ENCODE results near the gene FRMPD1.

FRMPD1 gene

DNA sequence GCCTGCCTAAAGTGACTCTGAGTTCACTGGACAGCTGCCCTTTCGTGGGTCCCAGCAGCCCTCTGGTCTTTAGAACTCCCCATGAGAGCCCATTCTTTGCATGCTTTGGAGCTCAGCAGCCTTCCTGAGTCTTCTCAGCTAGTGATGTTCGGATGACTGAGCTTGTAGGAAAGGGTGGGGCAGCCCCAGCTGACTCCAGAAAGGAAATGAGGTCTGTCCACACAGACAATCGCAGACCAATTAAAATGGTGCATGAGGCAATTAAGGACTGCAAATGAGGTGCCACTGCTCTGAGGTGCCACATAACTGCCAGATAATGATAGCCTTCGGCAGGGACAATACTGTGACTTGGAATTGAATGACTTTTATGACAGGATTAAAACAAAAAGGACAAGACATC is 32.9 kb upstream of the FRMPD1 start:
- no peak overlapping the region for H3K4me3 ChIP-seq (ENCODE audit: low read depth, low read length)
- H3K4me1 ChIP-seq (ENCODE audit: control insufficient read depth, insufficient read depth, low read length), result no peaks in the 10 kb centered on the region; the same call in 1 of the 2 replicates
- no peak overlapping the region for H3K27ac ChIP-seq (ENCODE audit: low read depth, low read length)
- H3K9ac ChIP-seq (ENCODE audit: low read length), result no peak overlapping the region
- no peaks in the 10 kb centered on the region for H3K9me3 ChIP-seq (ENCODE audit: control insufficient read depth, insufficient read depth, low read depth, low read length)
- H3K27me3 ChIP-seq (ENCODE audit: control insufficient read depth, insufficient read depth, low read length), result no peaks in the 10 kb centered on the region
- no peaks in the 10 kb centered on the region for H3K36me3 ChIP-seq (ENCODE audit: control insufficient read depth, insufficient read depth, low read length)

- H3K27ac ChIP-seq (ENCODE audit: low read depth, low read length), result no peak overlapping the region
- H3K27me3 ChIP-seq (ENCODE audit: control insufficient read depth, insufficient read depth, low read length), result no peaks in the 10 kb centered on the region
- H3K36me3 ChIP-seq (ENCODE audit: control insufficient read depth, insufficient read depth, low read length), result no peaks in the 10 kb centered on the region
- peaks cover 5% of the 10 kb centered on the region for H3K4me1 ChIP-seq (ENCODE audit: control insufficient read depth, insufficient read depth, low read length)
- no peak overlapping the region for H3K4me3 ChIP-seq (ENCODE audit: low read depth, low read length)
- no peaks in the 10 kb centered on the region for H3K9me3 ChIP-seq (ENCODE audit: control insufficient read depth, insufficient read depth, low read depth, low read length)
- no peak overlapping the region for H3K9ac ChIP-seq (ENCODE audit: low read length)
Measured at GRCh38 chr9:37618817-37619216, 31.9 kb upstream of the FRMPD1 start.

- no peak overlapping the region for H3K4me3 ChIP-seq (ENCODE audit: low read depth, low read length)
- H3K36me3 ChIP-seq (ENCODE audit: control insufficient read depth, insufficient read depth, low read length), result no peaks in the 10 kb centered on the region
- no peak overlapping the region for H3K9ac ChIP-seq (ENCODE audit: low read length)
- peaks cover 9% of the 10 kb centered on the region for H3K4me1 ChIP-seq (ENCODE audit: control insufficient read depth, insufficient read depth, low read length)
- no peaks in the 10 kb centered on the region for H3K27me3 ChIP-seq (ENCODE audit: control insufficient read depth, insufficient read depth, low read length)
- H3K9me3 ChIP-seq (ENCODE audit: control insufficient read depth, insufficient read depth, low read depth, low read length), result no peaks in the 10 kb centered on the region
- H3K27ac ChIP-seq (ENCODE audit: low read depth, low read length), result no peak overlapping the region
Measured at GRCh38 chr9:37619806-37620205, 30.9 kb upstream of the FRMPD1 start.

GRCh38 chr9:37620396-37620795 is 30.4 kb upstream of the FRMPD1 start:
- no peak overlapping the region for H3K27ac ChIP-seq (ENCODE audit: low read depth, low read length)
- H3K27me3 ChIP-seq (ENCODE audit: control insufficient read depth, insufficient read depth, low read length), result no peaks in the 10 kb centered on the region
- H3K9ac ChIP-seq (ENCODE audit: low read length), result no peak overlapping the region
- H3K4me1 ChIP-seq (ENCODE audit: control insufficient read depth, insufficient read depth, low read length), result peaks cover 9% of the 10 kb centered on the region
- no peak overlapping the region for H3K4me3 ChIP-seq (ENCODE audit: low read depth, low read length)
- H3K9me3 ChIP-seq (ENCODE audit: control insufficient read depth, insufficient read depth, low read depth, low read length), result no peaks in the 10 kb centered on the region
- H3K36me3 ChIP-seq (ENCODE audit: control insufficient read depth, insufficient read depth, low read length), result no peaks in the 10 kb centered on the region

- H3K4me3 ChIP-seq (ENCODE audit: low read depth, low read length), result no peak overlapping the region
- no peak overlapping the region for H3K27ac ChIP-seq (ENCODE audit: low read depth, low read length)
- no peak overlapping the region for H3K9ac ChIP-seq (ENCODE audit: low read length)
- no peaks in the 10 kb centered on the region for H3K9me3 ChIP-seq (ENCODE audit: control insufficient read depth, insufficient read depth, low read depth, low read length)
- H3K36me3 ChIP-seq (ENCODE audit: control insufficient read depth, insufficient read depth, low read length), result no peaks in the 10 kb centered on the region
- no peaks in the 10 kb centered on the region for H3K27me3 ChIP-seq (ENCODE audit: control insufficient read depth, insufficient read depth, low read length)
- peaks cover 9% of the 10 kb centered on the region for H3K4me1 ChIP-seq (ENCODE audit: control insufficient read depth, insufficient read depth, low read length)
Measured at GRCh38 chr9:37621273-37622121, 29.3 kb upstream of the FRMPD1 start.

DNA sequence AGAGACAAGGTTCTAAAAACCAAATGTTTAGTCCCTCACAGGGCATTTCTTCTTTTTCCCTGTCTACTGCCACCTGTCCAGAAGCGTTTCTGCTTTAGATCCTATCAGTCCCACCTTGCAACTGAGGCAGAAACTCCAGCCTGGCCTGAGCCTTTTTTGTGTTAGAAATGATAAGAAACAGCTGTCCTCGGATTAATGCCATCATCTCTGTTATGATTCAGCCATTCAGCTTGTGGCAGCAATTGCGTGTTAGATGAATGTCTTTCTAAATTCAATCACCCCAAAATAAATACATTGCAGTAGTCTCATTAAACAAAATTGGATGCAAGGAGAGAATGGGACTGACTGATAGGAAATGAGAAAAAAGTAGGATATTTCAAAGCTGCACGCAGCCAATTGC is 28.3 kb upstream of the FRMPD1 start:
- H3K27me3 ChIP-seq (ENCODE audit: control insufficient read depth, insufficient read depth, low read length), result no peaks in the 10 kb centered on the region
- H3K9me3 ChIP-seq (ENCODE audit: control insufficient read depth, insufficient read depth, low read depth, low read length), result no peaks in the 10 kb centered on the region
- no peak overlapping the region for H3K4me3 ChIP-seq (ENCODE audit: low read depth, low read length)
- H3K27ac ChIP-seq (ENCODE audit: low read depth, low read length), result no peak overlapping the region
- peaks cover 9% of the 10 kb centered on the region for H3K4me1 ChIP-seq (ENCODE audit: control insufficient read depth, insufficient read depth, low read length)
- no peaks in the 10 kb centered on the region for H3K36me3 ChIP-seq (ENCODE audit: control insufficient read depth, insufficient read depth, low read length)
- H3K9ac ChIP-seq (ENCODE audit: low read length), result no peak overlapping the region

DNA sequence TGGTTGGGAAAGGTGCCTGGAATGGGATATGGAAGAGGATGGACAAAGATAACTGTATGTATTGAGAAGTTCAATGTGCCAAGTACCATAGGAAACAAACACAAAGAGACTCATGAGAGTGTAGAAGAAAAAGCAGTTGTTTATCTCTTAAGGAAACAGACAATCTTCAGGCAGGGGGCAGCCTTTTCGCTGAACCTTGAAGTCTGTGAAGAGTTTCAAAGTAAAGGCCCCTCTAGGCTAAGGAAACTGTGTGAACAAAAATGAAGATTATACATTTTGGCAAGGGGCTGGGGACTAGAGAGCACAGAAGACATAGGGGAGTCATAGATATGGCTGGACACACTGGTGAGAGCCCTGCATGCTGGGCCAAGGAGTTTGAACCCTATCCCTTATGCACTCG is 27.5 kb upstream of the FRMPD1 start:
- Histone ChIP-seq H3K4me3 (ENCODE audit: low read depth, low read length) (no peak overlapping the region), H3K9ac (ENCODE audit: low read length) (no peak overlapping the region), H3K27ac (ENCODE audit: low read depth, low read length) (no peak overlapping the region), H3K9me3 (ENCODE audit: control insufficient read depth, insufficient read depth, low read depth, low read length) (no peaks in the 10 kb centered on the region), H3K4me1 (ENCODE audit: control insufficient read depth, insufficient read depth, low read length) (peaks cover 9% of the 10 kb centered on the region), H3K27me3 (ENCODE audit: control insufficient read depth, insufficient read depth, low read length) (no peaks in the 10 kb centered on the region), H3K36me3 (ENCODE audit: control insufficient read depth, insufficient read depth, low read length) (no peaks in the 10 kb centered on the region)

- Histone ChIP-seq H3K27ac (ENCODE audit: low read depth, low read length) (no peak overlapping the region), H3K4me3 (ENCODE audit: low read depth, low read length) (no peak overlapping the region), H3K27me3 (ENCODE audit: control insufficient read depth, insufficient read depth, low read length) (no peaks in the 10 kb centered on the region), H3K9me3 (ENCODE audit: control insufficient read depth, insufficient read depth, low read depth, low read length) (no peaks in the 10 kb centered on the region), H3K4me1 (ENCODE audit: control insufficient read depth, insufficient read depth, low read length) (peaks cover 9% of the 10 kb centered on the region), H3K36me3 (ENCODE audit: control insufficient read depth, insufficient read depth, low read length) (no peaks in the 10 kb centered on the region), H3K9ac (ENCODE audit: low read length) (no peak overlapping the region)
Measured at GRCh38 chr9:37624073-37624472, 26.7 kb upstream of the FRMPD1 start.

DNA sequence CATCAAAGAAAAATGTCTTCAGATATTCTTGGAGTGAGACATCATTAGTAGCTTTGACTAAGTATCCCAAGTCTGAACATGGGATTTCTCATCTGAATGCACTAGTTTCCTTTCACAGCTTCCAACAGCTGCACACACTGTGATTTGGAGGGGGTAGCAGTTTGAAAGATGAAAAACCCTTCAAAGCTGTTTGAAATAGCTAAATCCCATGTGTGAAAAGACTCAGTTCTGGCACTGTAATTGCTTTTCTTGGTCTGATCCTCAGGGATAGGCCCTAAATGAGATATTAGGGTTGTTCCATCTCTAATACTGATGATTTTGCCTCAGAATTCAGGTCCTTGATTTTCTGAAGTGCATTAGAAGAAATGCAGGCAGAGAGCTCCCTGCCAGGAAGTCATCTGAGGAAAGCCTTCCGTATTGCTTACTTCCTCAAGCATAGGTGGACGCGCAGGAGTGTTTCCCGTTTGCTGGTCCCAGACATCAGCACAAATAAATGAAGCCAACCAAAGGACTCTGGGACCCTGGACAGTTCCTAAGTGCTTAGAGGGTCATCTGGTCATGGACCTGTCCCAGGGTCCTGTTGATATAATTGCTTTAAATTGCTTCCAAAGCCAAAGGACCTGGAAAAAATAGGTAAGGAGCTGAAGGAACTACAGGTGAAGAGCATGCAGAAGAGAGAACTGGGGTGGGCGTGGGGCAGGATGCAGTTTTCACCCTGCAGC is 25.6 kb upstream of the FRMPD1 start:
- Histone ChIP-seq H3K27ac (ENCODE audit: low read depth, low read length) (no peak overlapping the region), H3K9ac (ENCODE audit: low read length) (no peak overlapping the region), H3K9me3 (ENCODE audit: control insufficient read depth, insufficient read depth, low read depth, low read length) (no peaks in the 10 kb centered on the region), H3K4me1 (ENCODE audit: control insufficient read depth, insufficient read depth, low read length) (peaks cover 9% of the 10 kb centered on the region), H3K4me3 (ENCODE audit: low read depth, low read length) (no peak overlapping the region), H3K36me3 (ENCODE audit: control insufficient read depth, insufficient read depth, low read length) (no peaks in the 10 kb centered on the region), H3K27me3 (ENCODE audit: control insufficient read depth, insufficient read depth, low read length) (no peaks in the 10 kb centered on the region)

- no peaks in the 10 kb centered on the region for H3K27me3 ChIP-seq (ENCODE audit: control insufficient read depth, insufficient read depth, low read length)
- H3K27ac ChIP-seq (ENCODE audit: low read depth, low read length), result no peak overlapping the region
- H3K4me1 ChIP-seq (ENCODE audit: control insufficient read depth, insufficient read depth, low read length), result peaks cover 9% of the 10 kb centered on the region
- H3K4me3 ChIP-seq (ENCODE audit: low read depth, low read length), result no peak overlapping the region
- no peaks in the 10 kb centered on the region for H3K9me3 ChIP-seq (ENCODE audit: control insufficient read depth, insufficient read depth, low read depth, low read length)
- H3K36me3 ChIP-seq (ENCODE audit: control insufficient read depth, insufficient read depth, low read length), result no peaks in the 10 kb centered on the region
- H3K9ac ChIP-seq (ENCODE audit: low read length), result no peak overlapping the region
Measured at GRCh38 chr9:37625758-37626147, 25.0 kb upstream of the FRMPD1 start.

GRCh38 chr9:37626708-37627292 is 24.0 kb upstream of the FRMPD1 start:
- Histone ChIP-seq H3K9ac (ENCODE audit: low read length) (no peak overlapping the region), H3K27ac (ENCODE audit: low read depth, low read length) (no peak overlapping the region), H3K36me3 (ENCODE audit: control insufficient read depth, insufficient read depth, low read length) (no peaks in the 10 kb centered on the region), H3K4me1 (ENCODE audit: control insufficient read depth, insufficient read depth, low read length) (peaks cover 9% of the 10 kb centered on the region), H3K9me3 (ENCODE audit: control insufficient read depth, insufficient read depth, low read depth, low read length) (no peaks in the 10 kb centered on the region), H3K27me3 (ENCODE audit: control insufficient read depth, insufficient read depth, low read length) (no peaks in the 10 kb centered on the region), H3K4me3 (ENCODE audit: low read depth, low read length) (no peak overlapping the region)
